ENCODE measurements around the gene RAB22A. TPM values are rescaled to one million over a fixed set of nuclear protein-coding genes. Genes with fewer than 3 reads are reported as not detected.

The RAB22A gene
- total RNA-seq, 1 experiment from 2014 or later, result 9.9 TPM

DNA sequence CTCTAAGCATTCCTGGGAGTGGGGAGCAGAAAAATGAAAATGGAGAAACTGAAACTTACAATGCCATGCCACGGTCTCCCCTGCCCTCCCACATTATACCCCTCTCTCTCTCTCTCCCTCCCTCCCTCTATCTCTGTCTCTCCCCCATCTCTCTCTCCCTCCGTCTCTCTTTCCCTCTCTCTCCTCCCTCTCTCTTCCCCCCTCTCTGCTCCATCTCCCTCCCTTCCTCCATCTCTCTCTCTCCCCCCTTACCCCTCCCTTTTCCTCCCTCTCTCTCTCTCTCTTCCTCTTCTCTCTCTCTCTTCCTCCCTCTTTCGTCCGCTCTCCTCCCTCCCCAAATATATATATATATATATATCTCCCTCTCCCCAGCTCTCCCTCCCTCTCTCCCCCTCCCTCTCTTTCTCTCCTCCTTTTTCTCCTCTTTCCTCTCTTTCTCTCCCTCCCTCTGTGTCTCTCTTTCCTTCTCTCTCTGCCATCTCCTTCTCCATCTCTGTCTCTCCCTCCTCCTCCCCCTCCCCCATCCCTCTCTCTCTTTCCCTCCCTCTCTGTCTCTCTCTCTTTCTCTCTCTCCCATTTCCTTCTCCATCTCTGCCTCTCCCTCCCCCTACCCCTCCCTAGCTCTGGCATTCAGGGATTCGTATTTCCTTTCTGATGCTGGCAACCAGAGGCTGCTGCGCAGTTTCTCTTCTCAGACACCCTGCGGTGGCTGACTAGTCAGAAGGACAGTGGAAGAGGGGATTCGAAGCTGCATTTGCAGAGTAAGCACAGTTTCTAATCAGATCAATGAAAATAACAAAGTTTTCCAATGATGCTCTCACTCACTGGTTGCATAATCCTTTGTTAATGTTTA lies 65.6 kb downstream of the RAB22A start:
- H3K27me3 ChIP-seq (ENCODE audit: insufficient read depth, low read length), result no peaks in the 10 kb centered on the region
- POLR2A ChIA-PET, result no interaction called here
- DNase-seq (ENCODE audit: low read depth, low spot score) (no peak), ATAC-seq (no peak)
- no peaks in the 10 kb centered on the region for H3K4me1 ChIP-seq (ENCODE audit: control insufficient read depth in 1 of 2, insufficient read depth in 2 of 2, low read length in 2 of 2)
- H3K4me2 ChIP-seq (ENCODE audit: low read length), result no peak overlapping the region
- RAD21 ChIA-PET (ENCODE audit: low non-redundant PET in 1 of 2, low total read pairs in 2 of 2, uncharacterized antibody in 2 of 2, unreplicated experiment in 2 of 2), result no interaction called here
- no peak overlapping the region for H3K4me3 ChIP-seq (replicated peaks in 1 of 2; ENCODE audit: low read depth in 1 of 2, low read length in 2 of 2)
- intact Hi-C loops (cut with micrococcal nuclease), result no loop called here
- H3K9ac ChIP-seq (ENCODE audit: low read length), result no peak overlapping the region
- H2AFZ ChIP-seq (ENCODE audit: low read depth, low read length, poor library complexity, severe bottlenecking), result no peak overlapping the region
- CTCF ChIA-PET, result no interaction called here
- H3K9me2 ChIP-seq (ENCODE audit: insufficient read depth), result no peaks in the 10 kb centered on the region
- H3K27ac ChIP-seq (ENCODE audit: low read depth, low read length), result no peak overlapping the region
- H4K20me1 ChIP-seq (ENCODE audit: insufficient read depth), result no peaks in the 10 kb centered on the region; the same call in 1 of the 2 replicates
- no peaks in the 10 kb centered on the region for H3K79me2 ChIP-seq (ENCODE audit: insufficient read depth, low read length)
- H3K36me3 ChIP-seq (ENCODE audit: control insufficient read depth in 1 of 2, insufficient read depth in 2 of 2, low read length in 2 of 2), result no peaks in the 10 kb centered on the region
- no peaks in the 10 kb centered on the region for H3K9me3 ChIP-seq (ENCODE audit: control insufficient read depth in 1 of 2, insufficient read depth in 1 of 2, low read depth in 1 of 2, low read length in 2 of 2)
- no TSS peak for BruUV-seq (replicated peaks)
- TF ChIP-seq ZNF274 (IDR thresholded peaks at IDR 0.05; ENCODE audit: low read depth, low read length), result no peak
- TF ChIP-seq, protein P1, sequence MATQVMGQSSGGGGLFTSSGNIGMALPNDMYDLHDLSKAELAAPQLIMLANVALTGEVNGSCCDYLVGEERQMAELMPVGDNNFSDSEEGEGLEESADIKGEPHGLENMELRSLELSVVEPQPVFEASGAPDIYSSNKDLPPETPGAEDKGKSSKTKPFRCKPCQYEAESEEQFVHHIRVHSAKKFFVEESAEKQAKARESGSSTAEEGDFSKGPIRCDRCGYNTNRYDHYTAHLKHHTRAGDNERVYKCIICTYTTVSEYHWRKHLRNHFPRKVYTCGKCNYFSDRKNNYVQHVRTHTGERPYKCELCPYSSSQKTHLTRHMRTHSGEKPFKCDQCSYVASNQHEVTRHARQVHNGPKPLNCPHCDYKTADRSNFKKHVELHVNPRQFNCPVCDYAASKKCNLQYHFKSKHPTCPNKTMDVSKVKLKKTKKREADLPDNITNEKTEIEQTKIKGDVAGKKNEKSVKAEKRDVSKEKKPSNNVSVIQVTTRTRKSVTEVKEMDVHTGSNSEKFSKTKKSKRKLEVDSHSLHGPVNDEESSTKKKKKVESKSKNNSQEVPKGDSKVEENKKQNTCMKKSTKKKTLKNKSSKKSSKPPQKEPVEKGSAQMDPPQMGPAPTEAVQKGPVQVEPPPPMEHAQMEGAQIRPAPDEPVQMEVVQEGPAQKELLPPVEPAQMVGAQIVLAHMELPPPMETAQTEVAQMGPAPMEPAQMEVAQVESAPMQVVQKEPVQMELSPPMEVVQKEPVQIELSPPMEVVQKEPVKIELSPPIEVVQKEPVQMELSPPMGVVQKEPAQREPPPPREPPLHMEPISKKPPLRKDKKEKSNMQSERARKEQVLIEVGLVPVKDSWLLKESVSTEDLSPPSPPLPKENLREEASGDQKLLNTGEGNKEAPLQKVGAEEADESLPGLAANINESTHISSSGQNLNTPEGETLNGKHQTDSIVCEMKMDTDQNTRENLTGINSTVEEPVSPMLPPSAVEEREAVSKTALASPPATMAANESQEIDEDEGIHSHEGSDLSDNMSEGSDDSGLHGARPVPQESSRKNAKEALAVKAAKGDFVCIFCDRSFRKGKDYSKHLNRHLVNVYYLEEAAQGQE (IDR thresholded peaks at IDR 0.05; ENCODE audit: low read depth), result no peak
- no peak for TF ChIP-seq POLR2AphosphoS5 (IDR thresholded peaks at IDR 0.05; ENCODE audit: low read depth, low read length)
- TF ChIP-seq, protein P2, sequence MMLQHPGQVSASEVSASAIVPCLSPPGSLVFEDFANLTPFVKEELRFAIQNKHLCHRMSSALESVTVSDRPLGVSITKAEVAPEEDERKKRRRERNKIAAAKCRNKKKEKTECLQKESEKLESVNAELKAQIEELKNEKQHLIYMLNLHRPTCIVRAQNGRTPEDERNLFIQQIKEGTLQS (IDR thresholded peaks at IDR 0.05), result no peak
- no peak for TF ChIP-seq CEBPB (IDR thresholded peaks at IDR 0.05; ENCODE audit: low read depth)
- TF ChIP-seq, protein P3, sequence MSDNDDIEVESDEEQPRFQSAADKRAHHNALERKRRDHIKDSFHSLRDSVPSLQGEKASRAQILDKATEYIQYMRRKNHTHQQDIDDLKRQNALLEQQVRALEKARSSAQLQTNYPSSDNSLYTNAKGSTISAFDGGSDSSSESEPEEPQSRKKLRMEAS (IDR thresholded peaks at IDR 0.05), result no peak
- TF ChIP-seq EGR1 (IDR thresholded peaks at IDR 0.05; ENCODE audit: low read depth), result no peak
- no peak for TF ChIP-seq ELF1 (IDR thresholded peaks at IDR 0.05; ENCODE audit: borderline replicate concordance, low read depth)
- TF ChIP-seq, protein P4, sequence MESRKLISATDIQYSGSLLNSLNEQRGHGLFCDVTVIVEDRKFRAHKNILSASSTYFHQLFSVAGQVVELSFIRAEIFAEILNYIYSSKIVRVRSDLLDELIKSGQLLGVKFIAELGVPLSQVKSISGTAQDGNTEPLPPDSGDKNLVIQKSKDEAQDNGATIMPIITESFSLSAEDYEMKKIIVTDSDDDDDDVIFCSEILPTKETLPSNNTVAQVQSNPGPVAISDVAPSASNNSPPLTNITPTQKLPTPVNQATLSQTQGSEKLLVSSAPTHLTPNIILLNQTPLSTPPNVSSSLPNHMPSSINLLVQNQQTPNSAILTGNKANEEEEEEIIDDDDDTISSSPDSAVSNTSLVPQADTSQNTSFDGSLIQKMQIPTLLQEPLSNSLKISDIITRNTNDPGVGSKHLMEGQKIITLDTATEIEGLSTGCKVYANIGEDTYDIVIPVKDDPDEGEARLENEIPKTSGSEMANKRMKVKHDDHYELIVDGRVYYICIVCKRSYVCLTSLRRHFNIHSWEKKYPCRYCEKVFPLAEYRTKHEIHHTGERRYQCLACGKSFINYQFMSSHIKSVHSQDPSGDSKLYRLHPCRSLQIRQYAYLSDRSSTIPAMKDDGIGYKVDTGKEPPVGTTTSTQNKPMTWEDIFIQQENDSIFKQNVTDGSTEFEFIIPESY (IDR thresholded peaks at IDR 0.05; ENCODE audit: extremely low read depth, insufficient replicate concordance, low read length), result no peak
- no peak for TF ChIP-seq FOSL1 (IDR thresholded peaks at IDR 0.05; ENCODE audit: low read depth)
- TF ChIP-seq, protein P5, sequence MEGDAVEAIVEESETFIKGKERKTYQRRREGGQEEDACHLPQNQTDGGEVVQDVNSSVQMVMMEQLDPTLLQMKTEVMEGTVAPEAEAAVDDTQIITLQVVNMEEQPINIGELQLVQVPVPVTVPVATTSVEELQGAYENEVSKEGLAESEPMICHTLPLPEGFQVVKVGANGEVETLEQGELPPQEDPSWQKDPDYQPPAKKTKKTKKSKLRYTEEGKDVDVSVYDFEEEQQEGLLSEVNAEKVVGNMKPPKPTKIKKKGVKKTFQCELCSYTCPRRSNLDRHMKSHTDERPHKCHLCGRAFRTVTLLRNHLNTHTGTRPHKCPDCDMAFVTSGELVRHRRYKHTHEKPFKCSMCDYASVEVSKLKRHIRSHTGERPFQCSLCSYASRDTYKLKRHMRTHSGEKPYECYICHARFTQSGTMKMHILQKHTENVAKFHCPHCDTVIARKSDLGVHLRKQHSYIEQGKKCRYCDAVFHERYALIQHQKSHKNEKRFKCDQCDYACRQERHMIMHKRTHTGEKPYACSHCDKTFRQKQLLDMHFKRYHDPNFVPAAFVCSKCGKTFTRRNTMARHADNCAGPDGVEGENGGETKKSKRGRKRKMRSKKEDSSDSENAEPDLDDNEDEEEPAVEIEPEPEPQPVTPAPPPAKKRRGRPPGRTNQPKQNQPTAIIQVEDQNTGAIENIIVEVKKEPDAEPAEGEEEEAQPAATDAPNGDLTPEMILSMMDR (IDR thresholded peaks at IDR 0.05 in 2 of 3, conservative IDR thresholded peaks at IDR 0.05 in 1 of 3; ENCODE audit: borderline replicate concordance in 1 of 3, insufficient read depth in 1 of 3, low read depth in 2 of 3, low read length in 2 of 3), result no peak
- no peak for TF ChIP-seq CBX3 (IDR thresholded peaks at IDR 0.05; ENCODE audit: low read depth)
- no peak for TF ChIP-seq EZH2 (IDR thresholded peaks at IDR 0.05)
- TF ChIP-seq ZFX (IDR thresholded peaks at IDR 0.05), result no peak
- no peak for TF ChIP-seq JUND (IDR thresholded peaks at IDR 0.05)
- no peak for TF ChIP-seq SRF (IDR thresholded peaks at IDR 0.05; ENCODE audit: low read depth)

Measured in HCT116 (cell line).